Muscle of leg (tissue), 11 donors: ENCODE data around the gene TSEN34. TPM values are rescaled to one million over a fixed set of nuclear protein-coding genes. Genes with fewer than 3 reads are reported as not detected.

Source experiments
- DNase-seq: peaks from one replicate; pipeline ENCODE4 v3.0.0; 2013
- H3K27ac ChIP-seq: one replicate; pipeline ENCODE4 v1.5.1; 2013; ENCODE audit warnings: mild to moderate bottlenecking, low read length, control low read depth
- H3K27me3 ChIP-seq: one replicate; pipeline ENCODE4 v1.6.1; 2013; ENCODE audit warnings: low read length; ENCODE audit not compliant: control insufficient read depth, insufficient read depth
- H3K36me3 ChIP-seq: one replicate; pipeline ENCODE4 v1.6.1; 2013; ENCODE audit warnings: low read length; ENCODE audit not compliant: control insufficient read depth, insufficient read depth
- H3K4me1 ChIP-seq: one replicate; pipeline ENCODE4 v1.6.1; 2013; ENCODE audit warnings: low read length; ENCODE audit not compliant: control insufficient read depth, insufficient read depth
- H3K4me3 ChIP-seq: one replicate; pipeline ENCODE4 v1.5.1; 2013; ENCODE audit warnings: low read length, control low read depth
- H3K9me3 ChIP-seq: replicated peaks from 2 replicates; pipeline ENCODE4 v1.6.1; 2013; ENCODE audit warnings: low read depth, low read length; ENCODE audit not compliant: control insufficient read depth
- WGBS: methylation state at CpG from one replicate; pipeline ENCODE4 v1.1.5; 2013; ENCODE audit warnings: missing lambda C conversion rate; ENCODE audit not compliant: insufficient coverage; 5-methylcytosine and 5-hydroxymethylcytosine counted together
- polyA plus RNA-seq, 8 donors: library from polyadenylated mRNA; unstranded; fragments of 120-200 nt; gene quantifications; one replicate each; pipeline versions ENCODE4 v1.2.1 to v1.2.3, GENCODE V29; 2013; ENCODE audit warnings: inconsistent platforms in 1 of 8, low replicate concordance in 1 of 8; ENCODE audit not compliant: insufficient read length in 8 of 8, insufficient read depth in 1 of 8
- total RNA-seq: library from RNA; stranded (reverse); fragments of 120-200 nt; gene quantifications from one replicate; pipeline ENCODE4 v1.2.4, GENCODE V29; 2013

Gene TSEN34
- total and polyA plus RNA-seq, 9 donors, result 25.8 to 42.8 (median 35.0) TPM

DNA sequence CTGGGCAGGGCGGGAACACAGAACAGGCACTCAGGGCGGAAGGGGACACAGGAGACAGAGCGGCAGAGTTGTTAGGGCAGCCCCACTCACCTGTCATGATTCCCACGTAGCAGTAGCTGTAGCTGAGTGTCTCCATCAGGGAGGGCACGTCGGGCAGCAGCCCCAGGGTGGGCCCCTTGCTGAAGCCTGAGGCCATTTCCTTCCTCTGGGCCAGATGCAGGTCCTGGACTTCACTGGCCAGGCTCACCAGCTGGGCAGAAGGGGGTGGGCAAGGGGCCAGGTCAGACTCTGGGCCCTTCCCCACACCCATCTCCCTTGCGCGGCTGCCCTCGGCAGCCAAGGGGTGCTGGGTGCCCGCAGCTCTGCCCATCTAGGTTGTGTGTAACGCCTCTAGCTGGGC, 7.7 kb upstream of the TSEN34 start:
- Histone ChIP-seq H3K27ac (no peak overlapping the region), H3K36me3 (peaks cover 38% of the 10 kb centered on the region)
- no peak for DNase-seq

DNA sequence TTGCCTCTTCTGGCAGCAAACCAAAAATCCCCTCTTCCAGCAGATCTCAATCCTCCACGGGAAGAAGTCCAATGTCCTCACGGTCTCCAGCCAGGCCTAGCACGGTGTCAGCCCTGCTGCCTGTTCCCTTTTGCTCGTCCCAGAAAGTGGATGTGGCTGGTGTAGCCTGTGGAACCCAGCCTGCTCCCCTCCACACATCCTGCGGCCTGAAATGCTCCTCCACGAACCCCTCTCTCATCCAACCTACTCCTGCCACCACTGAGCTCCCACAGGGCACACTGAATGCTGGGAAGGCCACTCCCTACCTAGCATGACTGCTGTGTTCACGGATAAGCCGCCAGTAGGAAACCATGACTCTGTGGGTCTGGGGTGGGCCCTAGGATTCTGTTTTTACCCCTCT, 4.8 kb upstream of the TSEN34 start:
- Histone ChIP-seq H3K4me1 (peaks cover 10% of the 10 kb centered on the region), H3K36me3 (peaks cover 21% of the 10 kb centered on the region), H3K27ac (no peak overlapping the region), H3K9me3 (no peaks in the 10 kb centered on the region), H3K27me3 (no peaks in the 10 kb centered on the region), H3K4me3 (no peak overlapping the region)
- WGBS, result 89% methylated on average over 3 of the region's 8 CpGs
- no peak for DNase-seq

More for the DNA sequence above, 7.7 kb upstream of the TSEN34 start:
- H3K27me3 ChIP-seq, result no peaks in the 10 kb centered on the region
- H3K9me3 ChIP-seq, result no peaks in the 10 kb centered on the region
- no peak overlapping the region for H3K4me3 ChIP-seq
- 87% methylated on average over 9 of the region's 11 CpGs for WGBS
- H3K4me1 ChIP-seq, result peaks cover 20% of the 10 kb centered on the region

DNA sequence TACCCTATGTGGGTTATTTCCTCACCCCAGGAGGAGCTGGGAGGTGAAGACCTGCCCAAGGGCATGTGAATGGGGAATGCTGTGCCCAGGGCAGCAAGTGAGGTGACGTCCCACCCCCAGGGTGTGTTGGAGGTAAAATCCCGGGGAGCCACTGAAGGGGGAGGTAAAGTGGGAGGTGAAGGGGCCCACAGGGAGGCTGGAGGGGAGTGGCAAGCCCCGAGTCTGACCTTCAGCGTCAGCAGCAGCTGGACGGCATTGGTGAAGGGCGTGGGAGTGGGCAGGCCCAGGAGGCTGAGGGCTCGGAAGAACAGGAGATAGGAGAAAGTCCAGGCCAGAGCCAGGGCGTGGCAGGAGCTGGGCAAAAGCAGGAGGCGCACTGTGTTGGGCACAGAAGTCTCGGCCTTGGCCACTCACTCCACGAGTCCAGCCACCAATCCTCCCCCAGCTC, 4.2 kb upstream of the TSEN34 start:
- H3K4me3 ChIP-seq, result no peak overlapping the region
- H3K27me3 ChIP-seq, result no peaks in the 10 kb centered on the region
- WGBS, result 79% methylated on average over 7 of the region's 11 CpGs
- H3K4me1 ChIP-seq, result peaks cover 16% of the 10 kb centered on the region
- H3K27ac ChIP-seq, result no peak overlapping the region
- H3K9me3 ChIP-seq, result no peaks in the 10 kb centered on the region
- no peak for DNase-seq
- H3K36me3 ChIP-seq, result peaks cover 21% of the 10 kb centered on the region

DNA sequence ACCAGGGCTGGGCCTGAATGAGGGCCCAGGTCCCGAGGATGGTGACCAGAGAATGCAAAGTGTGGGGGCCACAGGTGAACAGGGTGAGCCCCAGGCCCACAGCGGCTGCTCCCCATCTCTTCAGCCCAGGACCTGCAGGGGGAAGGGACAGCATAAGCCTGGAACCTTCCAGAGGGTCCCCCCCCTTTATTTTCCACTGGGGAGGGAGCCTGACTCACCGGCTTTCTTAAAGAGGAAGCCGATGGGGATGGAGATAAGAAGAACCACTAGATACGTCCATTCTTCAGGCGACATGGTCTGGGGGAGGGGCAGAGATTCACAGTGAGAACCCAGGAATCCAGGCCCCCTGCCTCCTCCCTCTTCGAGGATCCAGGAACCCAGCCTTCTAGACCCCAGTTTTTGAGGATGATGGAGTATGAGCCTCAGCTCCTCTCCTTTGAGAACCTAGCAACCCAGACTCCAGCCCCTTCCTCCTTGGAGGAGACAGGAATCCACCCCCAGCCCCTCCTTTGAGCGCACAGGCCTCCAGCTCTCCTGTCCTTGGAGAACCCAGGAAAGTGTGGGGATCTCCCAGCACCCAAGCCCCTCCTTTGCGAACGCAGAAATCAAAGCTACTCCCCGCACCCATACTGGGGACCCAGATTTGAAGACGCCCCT, 2.8 kb upstream of the TSEN34 start:
- peaks cover 29% of the 10 kb centered on the region for H3K36me3 ChIP-seq
- DNase-seq, result peak; percentile 50
- WGBS, result 2% methylated on average over 5 of the region's 12 CpGs
- peaks cover 21% of the 10 kb centered on the region for H3K4me1 ChIP-seq
- H3K4me3 ChIP-seq, result peak overlapping the region; percentile 58
- H3K9me3 ChIP-seq, result no peaks in the 10 kb centered on the region
- no peaks in the 10 kb centered on the region for H3K27me3 ChIP-seq
- H3K27ac ChIP-seq, result peak overlapping the region; percentile 100

DNA sequence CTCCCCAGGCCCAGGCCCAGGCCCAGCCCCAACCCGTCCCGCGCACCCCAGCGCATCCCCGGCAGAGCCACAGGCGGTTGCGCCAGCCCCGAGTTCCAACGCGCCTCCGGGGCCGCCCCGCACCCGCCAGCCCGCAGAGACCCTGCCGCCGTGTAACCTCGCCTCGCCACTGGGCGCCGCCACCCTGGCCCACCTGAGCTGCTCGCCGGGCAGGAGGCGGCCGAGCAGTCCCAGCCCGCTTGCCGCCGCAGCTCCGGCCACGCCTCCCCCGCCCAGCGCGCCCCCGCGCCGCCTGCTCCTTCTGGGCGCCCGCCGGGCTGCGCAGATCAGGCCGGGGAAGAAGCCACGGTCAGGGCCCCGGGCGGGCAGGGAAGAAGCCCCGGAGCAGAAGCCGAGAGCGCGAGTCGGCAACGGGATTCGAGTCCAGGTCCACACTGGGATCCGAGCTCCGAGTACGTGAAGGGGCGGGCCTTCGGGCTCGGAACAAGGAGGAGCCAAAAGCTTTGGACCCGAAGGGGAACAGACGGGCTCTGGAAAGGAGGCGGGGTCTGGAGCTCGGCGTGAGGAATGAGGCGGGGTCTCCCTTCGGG, 1.9 kb upstream of the TSEN34 start, which contains the start of gene MBOAT7:
Gene MBOAT7 (minus strand): TSS at position 436 of the 590 bp plus-strand sequence. CDS start 1,072 bp downstream, outside the sequence.
- Histone ChIP-seq H3K9me3 (no peaks in the 10 kb centered on the region), H3K27ac (peak within 1 kb of the TSS; percentile 100), H3K36me3 (peaks cover 28% of the 10 kb centered on the region), H3K4me1 (peaks cover 21% of the 10 kb centered on the region), H3K4me3 (peak within 1 kb of the TSS; percentile 76), H3K27me3 (no peaks in the 10 kb centered on the region)
- WGBS, result under 1% methylated on average over 64 of the region's 64 CpGs
- no peak for DNase-seq

DNA sequence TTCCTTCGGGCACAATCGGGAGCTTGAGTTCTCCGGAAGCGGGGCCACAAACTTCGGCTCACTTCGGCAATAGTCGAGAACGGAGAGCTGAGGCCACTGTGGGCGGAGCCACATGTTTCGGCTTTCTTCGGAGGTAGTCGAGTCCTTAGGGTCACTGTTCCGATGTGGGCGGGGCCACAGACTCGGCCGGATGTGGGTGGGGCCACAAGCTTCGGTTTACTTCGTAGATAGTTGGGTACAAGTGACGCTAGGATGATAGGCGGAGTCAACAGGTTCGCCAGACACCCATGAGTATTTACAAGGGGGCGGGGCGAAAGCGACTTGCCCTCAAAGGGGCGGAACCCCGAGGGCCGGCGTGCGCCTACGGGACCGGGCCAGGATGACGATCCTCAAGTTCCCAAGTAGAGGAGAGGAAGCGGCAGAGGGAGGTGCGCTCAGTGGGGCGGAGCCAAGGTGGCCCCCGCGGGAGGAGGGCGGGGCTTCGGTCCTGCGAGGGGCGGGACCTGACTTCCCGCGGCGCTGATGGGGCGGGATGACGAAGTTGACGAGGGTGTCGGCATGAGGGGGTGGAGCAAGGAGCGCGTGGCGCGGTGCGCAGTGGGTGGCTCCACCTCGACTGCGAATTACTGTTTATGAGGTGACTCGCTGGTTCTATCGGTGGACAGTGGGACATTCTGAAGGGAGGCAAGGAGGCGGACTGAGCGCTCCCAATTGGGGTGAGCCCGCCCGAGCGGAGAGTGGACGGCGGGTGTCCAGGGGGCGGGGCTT, 1.2 kb upstream of the TSEN34 start:
- under 1% methylated on average over 65 of the region's 65 CpGs for WGBS
- H3K9me3 ChIP-seq, result no peaks in the 10 kb centered on the region
- H3K27me3 ChIP-seq, result no peaks in the 10 kb centered on the region
- peak overlapping the region; percentile 100 for H3K27ac ChIP-seq
- H3K4me1 ChIP-seq, result peaks cover 21% of the 10 kb centered on the region
- peaks cover 29% of the 10 kb centered on the region for H3K36me3 ChIP-seq
- peak overlapping the region; percentile 76 for H3K4me3 ChIP-seq
- peak; percentile 100 for DNase-seq

DNA sequence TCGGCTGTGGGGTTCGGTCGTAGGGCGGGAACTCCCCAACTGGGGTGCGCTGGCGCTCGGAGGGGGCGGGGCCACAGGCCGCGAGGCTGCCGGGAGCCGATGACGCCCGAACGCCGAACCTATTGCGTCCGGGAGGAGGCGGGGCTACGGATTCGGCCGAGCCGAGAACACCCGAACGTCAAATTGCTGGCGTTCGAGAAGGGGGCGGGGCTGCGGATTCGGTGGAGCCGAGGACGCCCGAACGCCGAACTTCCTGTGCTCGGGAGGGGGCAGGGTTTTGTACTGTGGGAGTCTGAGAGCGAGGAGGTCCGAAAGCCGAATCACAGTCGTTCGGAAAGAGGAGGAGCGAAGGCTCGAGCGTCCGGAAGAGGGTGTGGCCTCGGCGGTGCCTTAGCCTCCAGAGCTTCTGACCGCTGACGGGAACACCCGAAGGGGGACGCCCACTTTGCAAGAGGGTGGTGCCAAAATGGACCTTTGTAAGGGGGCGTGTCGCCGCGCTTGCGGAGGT, 551 bp upstream of the TSEN34 start:
- Histone ChIP-seq H3K36me3 (peaks cover 32% of the 10 kb centered on the region), H3K27ac (peak overlapping the region; percentile 100), H3K4me3 (peak overlapping the region; percentile 76), H3K9me3 (no peaks in the 10 kb centered on the region), H3K4me1 (peaks cover 21% of the 10 kb centered on the region), H3K27me3 (no peaks in the 10 kb centered on the region)
- WGBS, result under 1% methylated on average over 55 of the region's 56 CpGs
- DNase-seq, result peak; percentile 100

DNA sequence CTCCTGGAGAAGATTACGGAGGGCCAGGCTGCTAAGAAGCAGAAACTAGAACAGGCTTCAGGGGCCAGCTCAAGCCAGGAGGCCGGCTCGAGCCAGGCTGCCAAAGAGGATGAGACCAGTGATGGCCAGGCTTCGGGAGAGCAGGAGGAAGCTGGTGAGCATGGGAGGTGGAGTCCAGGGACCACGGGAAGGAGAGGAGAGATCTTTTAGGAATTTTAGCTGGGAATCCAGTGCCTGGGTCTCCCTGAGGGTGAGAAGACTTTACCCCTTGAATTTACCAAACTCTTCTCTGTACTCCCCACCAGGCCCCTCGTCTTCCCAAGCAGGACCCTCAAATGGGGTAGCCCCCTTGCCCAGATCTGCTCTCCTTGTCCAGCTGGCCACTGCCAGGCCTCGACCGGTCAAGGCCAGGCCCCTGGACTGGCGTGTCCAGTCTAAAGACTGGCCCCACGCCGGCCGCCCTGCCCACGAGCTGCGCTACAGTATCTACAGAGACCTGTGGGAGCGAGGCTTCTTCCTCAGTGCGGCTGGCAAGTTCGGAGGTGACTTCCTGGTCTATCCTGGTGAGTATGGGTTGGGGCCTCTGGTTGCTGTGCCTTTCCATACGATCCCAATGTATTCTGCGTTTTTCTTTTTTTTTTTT, 824 bp downstream of the TSEN34 start:
- Histone ChIP-seq H3K4me3 (peak overlapping the region; percentile 76), H3K36me3 (peaks cover 31% of the 10 kb centered on the region), H3K9me3 (no peaks in the 10 kb centered on the region), H3K27me3 (no peaks in the 10 kb centered on the region), H3K27ac (peak overlapping the region; percentile 100), H3K4me1 (peaks cover 21% of the 10 kb centered on the region)
- no peak for DNase-seq
- WGBS, result 41% methylated on average over 8 of the region's 19 CpGs

DNA sequence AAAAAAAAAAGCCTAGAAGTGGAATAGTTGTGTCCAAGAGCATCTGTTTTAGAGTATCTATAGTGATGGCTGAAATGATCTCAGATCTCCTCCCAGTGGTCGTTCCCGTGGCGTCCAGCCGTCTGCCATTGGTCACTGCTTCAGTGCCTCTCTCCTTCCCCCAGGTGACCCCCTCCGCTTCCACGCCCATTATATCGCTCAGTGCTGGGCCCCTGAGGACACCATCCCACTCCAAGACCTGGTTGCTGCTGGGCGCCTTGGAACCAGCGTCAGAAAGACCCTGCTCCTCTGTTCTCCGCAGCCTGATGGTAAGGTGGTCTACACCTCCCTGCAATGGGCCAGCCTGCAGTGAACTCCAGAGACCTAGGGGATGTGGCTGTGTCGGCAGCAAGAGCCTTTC, 1.9 kb downstream of the TSEN34 start:
- Histone ChIP-seq H3K4me1 (peaks cover 20% of the 10 kb centered on the region), H3K9me3 (no peaks in the 10 kb centered on the region), H3K27me3 (no peaks in the 10 kb centered on the region), H3K4me3 (no peak overlapping the region), H3K27ac (no peak overlapping the region), H3K36me3 (peaks cover 28% of the 10 kb centered on the region)
- WGBS, result 79% methylated on average over 10 of the region's 11 CpGs
- DNase-seq, result no peak
